Epithelial cell of esophagus (primary cell): ENCODE data around the gene GLG1.
"Not testable (repeated sequence)": the region's sequence is repeated elsewhere in the genome, so short reads cannot be mapped to it uniquely, and the experiment has no call there.

Experiments used
- DNase-seq: peaks from one replicate; pipeline ENCODE4 v3.0.0; 2010; ENCODE audit warnings: low read depth
- H3K4me3 ChIP-seq: 2 replicates; pipeline ENCODE4 v1.5.1; 2011; ENCODE audit warnings: mild to moderate bottlenecking, low read length, control low read depth
- CTCF ChIP-seq: IDR thresholded peaks from 2 replicates; pipeline ENCODE4 v1.5.1; 2011; ENCODE audit warnings: low read depth, mild to moderate bottlenecking, low read length, control low read depth, inconsistent platforms; ENCODE audit not compliant: insufficient read depth; ENCODE audit errors: missing control alignments

The GLG1 gene

GRCh38 chr16:74606521-74607309, at the start of gene GLG1:
Gene GLG1 (minus strand): TSS chr16:74607114. CDS start chr16:74607094, 20 bp downstream.
- H3K4me3 ChIP-seq: peak within 1 kb of the TSS; percentile 88
- TF ChIP-seq CTCF: no peak
- peak; percentile 94 for DNase-seq

- DNase-seq: no peak
- no peak overlapping the region for H3K4me3 ChIP-seq
- TF ChIP-seq CTCF: no peak
Observed at GRCh38 chr16:74654536-74655050, 47.7 kb upstream of the GLG1 start.

- H3K4me3 ChIP-seq: not testable (repeated sequence)
- peak; percentile 30 for DNase-seq
Observed at GRCh38 chr16:74652883-74653282, 46.0 kb upstream of the GLG1 start.

- DNase-seq: no peak
- no peak overlapping the region for H3K4me3 ChIP-seq
- no peak for TF ChIP-seq CTCF
Observed at GRCh38 chr16:74652249-74652648, 45.3 kb upstream of the GLG1 start.

- H3K4me3 ChIP-seq: no peak overlapping the region
- peak; percentile 75 for DNase-seq
- no peak for TF ChIP-seq CTCF
Observed at GRCh38 chr16:74651841-74652240, 44.9 kb upstream of the GLG1 start.

GRCh38 chr16:74650966-74651567, 44.2 kb upstream of the GLG1 start:
- DNase-seq: no peak
- TF ChIP-seq CTCF: peak; percentile 15
- H3K4me3 ChIP-seq: no peak overlapping the region

- H3K4me3 ChIP-seq: no peak overlapping the region
- DNase-seq: no peak
- TF ChIP-seq CTCF: no peak
Observed at GRCh38 chr16:74649839-74650504, 43.1 kb upstream of the GLG1 start.
